HepG2 (cell line): ENCODE data around the gene RCOR1. TPM values are rescaled to one million over a fixed set of nuclear protein-coding genes. Genes with fewer than 3 reads are reported as not detected.
A peak's percentile ranks its signal among the peaks of the same experiment; 100 is the strongest.

Source experiments
- AGO2 ChIP-seq: fragments of 200-400 bp; formaldehyde crosslinking; optimal IDR thresholded peaks from 2 replicates; pipeline ENCODE3; 2017; ENCODE audit warnings: mild to moderate bottlenecking, low read depth, low read length, moderate library complexity
- ATF3 ChIP-seq: sonication (generic); formaldehyde crosslinking; IDR thresholded peaks from 2 replicates; pipeline ENCODE4 v1.4.0; 2020; ENCODE audit warnings: missing genetic modification reagents
- EP300 ChIP-seq, 3 experiments: sonication (generic) in 1 of 3; formaldehyde crosslinking in 1 of 3; IDR thresholded peaks; 2 replicates each; pipeline versions ENCODE4 v1.5.1 to v1.6.1; 2011 to 2020; ENCODE audit warnings: low read depth in 2 of 3, low read length in 2 of 3, borderline replicate concordance in 1 of 3, improper control_type of control experiment in 1 of 3, mild to moderate bottlenecking in 1 of 3, missing genetic modification reagents in 1 of 3, moderate library complexity in 1 of 3
- HOXA9 ChIP-seq: sonication (generic); formaldehyde crosslinking; IDR thresholded peaks from 2 replicates; pipeline ENCODE4 v1.8.1; 2022; ENCODE audit warnings: missing genetic modification reagents, mild to moderate bottlenecking, moderate library complexity, borderline replicate concordance
- IRF1 ChIP-seq: sonication (generic); formaldehyde crosslinking; IDR thresholded peaks from 2 replicates; pipeline ENCODE4 v1.4.0; 2020; ENCODE audit warnings: low read depth, mild to moderate bottlenecking, missing genetic modification reagents
- KDM6A ChIP-seq: IDR thresholded peaks from 2 replicates; pipeline ENCODE4 v1.6.1; 2016; ENCODE audit warnings: low read depth
- KLF6 ChIP-seq: IDR thresholded peaks from 2 replicates; pipeline ENCODE4 v1.8.0; 2016; ENCODE audit warnings: missing biosample characterization, missing genetic modification reagents
- MTF2 ChIP-seq: sonication (generic); formaldehyde crosslinking; IDR thresholded peaks from 2 replicates; pipeline ENCODE4 v1.5.0; 2020; ENCODE audit warnings: missing genetic modification reagents, borderline replicate concordance
- SKIL ChIP-seq: sonication (generic); formaldehyde crosslinking; IDR thresholded peaks from 2 replicates; pipeline ENCODE4 v1.8.0; 2022; ENCODE audit warnings: missing genetic modification reagents, mild to moderate bottlenecking, moderate library complexity, borderline replicate concordance
- TCF12 ChIP-seq, 2 experiments: fragments of 450-650 bp in 1 of 2; sonication (generic) in 1 of 2; formaldehyde crosslinking in 1 of 2; IDR thresholded peaks; 2 replicates each; pipeline versions ENCODE4 v1.6.1 to v1.8.0; 2017 to 2022; ENCODE audit warnings: antibody characterized with exemption in 1 of 2, mild to moderate bottlenecking in 1 of 2, missing genetic modification reagents in 1 of 2, moderate library complexity in 1 of 2
- ZNF142 ChIP-seq: sonication (generic); formaldehyde crosslinking; IDR thresholded peaks from 2 replicates; pipeline ENCODE4 v1.4.0; 2020; ENCODE audit warnings: missing genetic modification reagents
- ZNF281 ChIP-seq: sonication (generic); formaldehyde crosslinking; IDR thresholded peaks from 2 replicates; pipeline ENCODE4 v1.4.0; 2020; ENCODE audit warnings: missing genetic modification reagents, borderline replicate concordance
- ZNF30 ChIP-seq: sonication (generic); formaldehyde crosslinking; IDR thresholded peaks from 2 replicates; pipeline ENCODE4 v1.5.0; 2020; ENCODE audit warnings: mild to moderate bottlenecking, missing genetic modification reagents
- ZNF883 ChIP-seq: sonication (generic); formaldehyde crosslinking; IDR thresholded peaks from 2 replicates; pipeline ENCODE4 v1.5.1; 2020; ENCODE audit warnings: mild to moderate bottlenecking, missing genetic modification reagents; ENCODE audit errors: not compliant biosample characterization
- polyA plus RNA-seq, 8 experiments: library from polyadenylated mRNA; depleted of rRNA in 3 of 8; stranded (reverse) in 7 of 8; unstranded in 1 of 8; fragments of >200 nt; fragmentation: Illumina TruSeq in 4 of 8; extraction: Trizol in 4 of 8; gene quantifications; 2 replicates each; pipeline versions ENCODE4 v1.2.1 to v1.2.3, GENCODE V29; 2011 to 2016; ENCODE audit warnings: low read depth in 4 of 8, missing spikeins in 1 of 8, mixed read lengths in 1 of 8; ENCODE audit not compliant: insufficient read depth in 1 of 8
- total RNA-seq, 5 experiments: library from RNA; depleted of rRNA; stranded (reverse); fragments of >200 nt; fragmentation: Illumina TruSeq; extraction: Trizol; gene quantifications; 2 replicates each; pipeline ENCODE4 v1.2.3, GENCODE V29; 2016; ENCODE audit warnings: low read depth in 1 of 5

The RCOR1 gene
- total and polyA plus RNA-seq, 2 of the 13 experiments (the other 11 are each of a cell fraction or from before 2014, with no cell fraction given) = 10.2 to 11.1 TPM

- TF ChIP-seq ZNF142 (no peak), EP300 (IDR thresholded peaks at IDR 0.05; ENCODE audit: low read depth in 2 of 2, low read length in 2 of 2) (no peak; a peak in 1 of 4 replicates), EP300 (CRISPR knock-in tag; IDR thresholded peaks at IDR 0.05; ENCODE audit: borderline replicate concordance) (no peak), ZNF281 (CRISPR knock-in tag) (peak; percentile 81; the same call in 1 of the 2 replicates), MTF2 (CRISPR knock-in tag) (0 out of 2 replicates have a peak, but pooled peaks have one; percentile 29), AGO2 (peak; percentile 53), TCF12 (IDR thresholded peaks at IDR 0.05) (no peak), TCF12 (CRISPR knock-in tag; IDR thresholded peaks at IDR 0.05) (no peak), ATF3 (CRISPR knock-in tag) (0 out of 2 replicates have a peak, but pooled peaks have one; percentile 18), KDM6A (CRISPR knock-in tag) (no peak), ZNF30 (CRISPR knock-in tag) (peak; percentile 27; the same call in 1 of the 2 replicates), IRF1 (CRISPR knock-in tag) (no peak), ZNF883 (no peak), HOXA9 (CRISPR knock-in tag) (no peak), SKIL (no peak), KLF6 (CRISPR knock-in tag) (0 out of 2 replicates have a peak, but pooled peaks have one; percentile 23)
Observed at GRCh38 chr14:102545461-102546265, 46.8 kb upstream of the RCOR1 start (continued).
